ENCODE data around the gene KDM1B.

The KDM1B gene

DNA sequence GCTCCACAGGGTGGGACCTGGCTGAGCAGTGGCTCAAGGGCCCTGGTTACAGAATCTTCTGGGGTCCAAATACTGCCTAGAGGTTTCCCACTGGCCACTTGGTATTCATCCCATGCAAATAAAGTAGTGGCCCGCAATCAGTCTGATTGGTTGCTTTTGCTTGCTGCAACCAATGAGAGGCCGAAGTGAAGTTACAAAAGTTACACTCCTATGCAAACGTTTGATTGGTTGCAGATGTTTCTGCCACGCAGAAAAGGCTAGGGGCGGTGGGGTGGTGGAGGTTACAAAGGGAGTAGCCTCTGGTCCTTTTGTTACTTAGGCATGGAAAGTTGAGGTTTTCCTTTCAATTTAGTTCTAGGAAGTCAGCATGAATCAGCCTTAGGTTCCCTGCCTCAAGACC is 29.1 kb upstream of the KDM1B start:
- Histone ChIP-seq H3K27me3 (ENCODE audit: insufficient read depth, low read length) (peaks cover 16% of the 10 kb centered on the region), H3K4me1 (ENCODE audit: insufficient read depth, low read length) (no peaks in the 10 kb centered on the region), H3K9me3 (ENCODE audit: insufficient read depth, low read depth, low read length) (no peaks in the 10 kb centered on the region), H3K4me3 (ENCODE audit: low read length) (no peak overlapping the region), H3K9ac (ENCODE audit: low read depth, low read length) (no peak overlapping the region), H3K36me3 (ENCODE audit: insufficient read depth, low read length) (0 out of 2 replicates have a peak, but pooled peaks cover 6% of the 10 kb centered on the region), H3K27ac (ENCODE audit: low read depth, low read length) (no peak overlapping the region)
- 60% methylated on average over 5 of the region's 5 CpGs for WGBS

DNA sequence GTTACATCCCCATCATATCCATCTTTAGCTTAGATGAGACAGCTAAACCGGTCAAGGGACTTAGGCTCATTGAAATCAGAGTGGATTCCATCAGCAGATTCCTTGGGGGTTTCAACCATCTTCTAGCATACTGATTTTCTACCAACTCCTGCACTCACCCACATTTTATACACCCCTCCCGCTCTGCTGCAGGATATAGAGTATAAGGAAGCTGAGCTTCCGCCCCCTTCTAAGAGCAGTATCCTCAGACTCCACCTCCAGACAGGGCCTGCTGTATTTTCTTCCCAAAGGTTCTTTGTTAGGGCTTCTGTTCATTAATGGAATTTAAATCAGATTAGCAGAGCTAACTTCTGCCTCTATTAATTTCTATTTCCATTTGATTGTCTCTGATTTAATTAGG is 22.9 kb upstream of the KDM1B start:
- Histone ChIP-seq H3K27me3 (ENCODE audit: insufficient read depth, low read length) (no peaks in the 10 kb centered on the region), H3K4me3 (ENCODE audit: low read length) (no peak overlapping the region), H3K27ac (ENCODE audit: low read depth, low read length) (no peak overlapping the region), H3K9ac (ENCODE audit: low read depth, low read length) (no peak overlapping the region), H3K36me3 (ENCODE audit: insufficient read depth, low read length) (peaks cover 12% of the 10 kb centered on the region; the same call in 1 of the 2 replicates), H3K9me3 (ENCODE audit: insufficient read depth, low read depth, low read length) (no peaks in the 10 kb centered on the region), H3K4me1 (ENCODE audit: insufficient read depth, low read length) (no peaks in the 10 kb centered on the region)
- 95% methylated on average over 3 of the region's 3 CpGs for WGBS

DNA sequence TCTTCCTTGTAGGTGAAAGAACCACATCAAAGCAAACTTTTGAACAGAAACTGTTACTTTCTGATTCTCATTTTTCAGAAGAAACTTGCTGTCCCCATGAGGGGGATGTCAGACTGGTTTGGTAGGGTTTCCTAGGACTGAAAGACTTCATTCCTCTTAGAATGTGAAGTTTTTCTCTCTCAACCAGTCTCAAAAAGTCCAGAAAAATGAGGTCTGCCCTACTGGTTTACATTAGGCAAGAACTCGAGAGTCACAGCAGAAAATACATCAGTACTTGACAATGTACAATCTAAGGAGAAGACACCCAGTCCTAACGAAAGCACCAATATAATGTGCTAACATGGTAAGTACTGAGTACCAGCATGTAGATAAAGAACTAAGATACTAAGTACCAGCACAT is 20.1 kb upstream of the KDM1B start:
- H3K27ac ChIP-seq (ENCODE audit: low read depth, low read length): no peak overlapping the region
- H3K4me3 ChIP-seq (ENCODE audit: low read length): no peak overlapping the region
- WGBS: 81% methylated on average over 2 of the region's 2 CpGs
- H3K4me1 ChIP-seq (ENCODE audit: insufficient read depth, low read length): no peaks in the 10 kb centered on the region
- no peaks in the 10 kb centered on the region for H3K27me3 ChIP-seq (ENCODE audit: insufficient read depth, low read length)
- H3K36me3 ChIP-seq (ENCODE audit: insufficient read depth, low read length): peaks cover 26% of the 10 kb centered on the region
- H3K9ac ChIP-seq (ENCODE audit: low read depth, low read length): no peak overlapping the region
- H3K9me3 ChIP-seq (ENCODE audit: insufficient read depth, low read depth, low read length): no peaks in the 10 kb centered on the region

DNA sequence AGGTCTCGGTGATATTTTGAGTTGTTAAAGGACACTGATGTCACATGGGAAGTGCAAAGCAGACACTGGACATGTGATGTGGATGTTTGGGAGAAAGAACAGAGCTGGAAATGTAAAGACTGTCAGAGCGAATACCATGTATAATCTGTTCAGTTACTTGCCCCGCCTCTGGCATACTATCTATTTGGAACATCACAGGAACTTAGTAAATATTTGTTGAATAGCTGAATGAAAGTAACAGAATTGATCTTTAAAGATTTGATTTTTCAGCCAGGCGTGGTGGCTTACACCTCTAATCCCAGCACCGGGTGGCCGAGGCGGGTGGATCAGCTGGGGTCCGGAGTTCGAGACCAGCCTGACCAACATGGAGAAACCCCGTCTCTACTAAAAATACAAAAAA is 19.0 kb upstream of the KDM1B start:
- Histone ChIP-seq H3K27ac (ENCODE audit: low read depth, low read length) (no peak overlapping the region), H3K27me3 (ENCODE audit: insufficient read depth, low read length) (no peaks in the 10 kb centered on the region), H3K9ac (ENCODE audit: low read depth, low read length) (no peak overlapping the region), H3K9me3 (ENCODE audit: insufficient read depth, low read depth, low read length) (no peaks in the 10 kb centered on the region), H3K4me1 (ENCODE audit: insufficient read depth, low read length) (no peaks in the 10 kb centered on the region), H3K4me3 (ENCODE audit: low read length) (no peak overlapping the region), H3K36me3 (ENCODE audit: insufficient read depth, low read length) (peaks cover 21% of the 10 kb centered on the region)
- WGBS: 95% methylated on average over 10 of the region's 10 CpGs

DNA sequence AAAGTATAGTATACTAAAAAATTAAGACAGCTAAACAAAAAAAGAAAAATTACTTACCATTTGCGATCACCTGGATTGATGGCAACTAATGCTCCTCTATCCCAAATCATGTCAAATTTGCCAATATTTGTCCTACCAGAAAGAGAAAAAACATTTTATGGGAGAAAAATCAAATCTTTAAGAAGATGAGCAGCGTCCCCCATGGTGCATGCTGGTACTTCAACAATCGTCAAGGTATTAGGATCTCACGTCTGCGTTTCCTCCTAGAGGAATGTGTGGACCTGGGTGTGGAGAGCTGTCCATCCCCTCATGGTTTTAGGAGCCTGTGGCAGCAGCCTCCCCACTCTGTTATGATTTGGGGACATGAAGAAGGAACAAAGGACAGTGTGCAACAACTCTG is 16.3 kb upstream of the KDM1B start:
- H3K4me3 ChIP-seq (ENCODE audit: low read length): no peak overlapping the region
- H3K27me3 ChIP-seq (ENCODE audit: insufficient read depth, low read length): no peaks in the 10 kb centered on the region
- H3K9ac ChIP-seq (ENCODE audit: low read depth, low read length): no peak overlapping the region
- H3K4me1 ChIP-seq (ENCODE audit: insufficient read depth, low read length): no peaks in the 10 kb centered on the region
- peaks cover 30% of the 10 kb centered on the region for H3K36me3 ChIP-seq (ENCODE audit: insufficient read depth, low read length)
- 93% methylated on average over 4 of the region's 5 CpGs for WGBS
- H3K9me3 ChIP-seq (ENCODE audit: insufficient read depth, low read depth, low read length): no peaks in the 10 kb centered on the region
- no peak overlapping the region for H3K27ac ChIP-seq (ENCODE audit: low read depth, low read length)

DNA sequence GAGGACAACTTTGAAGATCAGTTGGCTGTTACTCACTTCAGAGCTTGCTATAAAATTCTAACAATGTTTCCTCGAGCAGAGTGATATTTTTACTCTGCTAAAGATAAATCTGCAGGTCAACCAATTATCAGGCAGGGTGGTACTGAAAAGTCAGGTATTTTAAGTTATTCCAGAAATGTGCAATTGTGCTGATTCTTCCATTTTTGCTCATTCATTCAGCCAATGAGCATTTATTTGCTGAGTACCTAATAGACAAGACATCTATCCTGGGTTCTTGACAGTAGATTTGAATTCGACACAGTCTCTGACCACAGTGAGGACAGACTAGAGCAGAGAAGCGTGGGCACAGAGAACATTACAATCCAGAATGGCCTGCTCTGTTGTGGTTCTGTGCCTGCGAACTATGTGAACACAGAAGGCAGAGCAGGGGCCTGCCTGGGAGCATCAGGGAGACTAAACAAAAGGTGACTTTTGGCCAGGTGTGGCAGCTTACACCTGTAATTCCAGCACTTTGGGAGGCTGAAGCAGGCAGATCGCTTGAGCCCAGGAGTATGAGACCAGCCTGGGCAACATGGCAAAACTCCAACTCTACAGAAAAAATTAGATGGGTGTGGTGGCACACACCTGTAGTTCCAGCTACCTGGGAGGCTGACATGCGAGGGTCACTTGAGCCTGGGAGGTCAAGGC is 15.1 kb upstream of the KDM1B start:
- WGBS: 94% methylated on average over 6 of the region's 6 CpGs
- no peaks in the 10 kb centered on the region for H3K4me1 ChIP-seq (ENCODE audit: insufficient read depth, low read length)
- peaks cover 32% of the 10 kb centered on the region for H3K36me3 ChIP-seq (ENCODE audit: insufficient read depth, low read length)

DNA sequence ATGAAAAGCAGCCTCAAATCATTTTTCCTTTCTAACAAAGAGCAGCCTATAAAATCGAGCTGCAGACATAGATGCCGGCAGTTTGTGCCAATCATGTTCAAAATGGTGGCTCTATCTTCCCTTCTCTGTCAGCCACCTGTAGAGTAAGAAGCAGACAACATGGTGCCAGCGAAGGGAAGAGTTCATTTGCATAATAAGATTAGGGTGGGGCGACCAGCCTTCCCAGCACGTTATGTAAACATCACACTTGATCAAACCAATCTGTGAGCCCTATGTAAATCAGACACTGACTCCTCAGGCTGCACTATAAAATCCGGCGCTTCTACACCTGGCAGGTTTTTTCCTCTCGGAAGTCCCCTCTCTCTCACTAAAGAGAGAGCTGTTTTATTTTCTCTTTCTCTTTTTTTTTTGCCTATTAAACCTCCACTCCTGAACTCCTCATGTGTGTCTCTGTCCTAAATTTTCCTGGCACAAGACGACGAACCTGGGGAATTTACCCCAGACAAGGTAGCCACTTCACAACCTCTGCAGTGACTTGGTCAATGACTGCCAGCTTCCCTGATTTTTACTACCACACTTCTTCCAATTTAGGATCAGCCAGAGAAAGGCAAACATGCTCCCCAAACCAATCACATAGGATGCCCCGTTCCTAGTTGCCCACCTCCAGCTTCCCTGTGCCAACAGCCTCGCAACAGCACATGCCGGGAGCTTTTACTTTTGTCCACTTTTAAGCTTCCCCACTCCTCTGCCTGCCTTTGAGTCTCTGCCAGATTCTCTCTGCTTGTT is 13.2 kb upstream of the KDM1B start:
- 81% methylated on average over 12 of the region's 13 CpGs for WGBS
- Histone ChIP-seq H3K27ac (ENCODE audit: low read depth, low read length) (no peak overlapping the region), H3K4me1 (ENCODE audit: insufficient read depth, low read length) (no peaks in the 10 kb centered on the region), H3K9ac (ENCODE audit: low read depth, low read length) (no peak overlapping the region), H3K4me3 (ENCODE audit: low read length) (no peak overlapping the region), H3K9me3 (ENCODE audit: insufficient read depth, low read depth, low read length) (no peaks in the 10 kb centered on the region), H3K36me3 (ENCODE audit: insufficient read depth, low read length) (peaks cover 37% of the 10 kb centered on the region), H3K27me3 (ENCODE audit: insufficient read depth, low read length) (no peaks in the 10 kb centered on the region)

More for the DNA sequence above, 15.1 kb upstream of the KDM1B start:
- no peaks in the 10 kb centered on the region for H3K27me3 ChIP-seq (ENCODE audit: insufficient read depth, low read length)
- H3K27ac ChIP-seq (ENCODE audit: low read depth, low read length): no peak overlapping the region
- H3K9me3 ChIP-seq (ENCODE audit: insufficient read depth, low read depth, low read length): no peaks in the 10 kb centered on the region
- no peak overlapping the region for H3K9ac ChIP-seq (ENCODE audit: low read depth, low read length)
- H3K4me3 ChIP-seq (ENCODE audit: low read length): no peak overlapping the region

DNA sequence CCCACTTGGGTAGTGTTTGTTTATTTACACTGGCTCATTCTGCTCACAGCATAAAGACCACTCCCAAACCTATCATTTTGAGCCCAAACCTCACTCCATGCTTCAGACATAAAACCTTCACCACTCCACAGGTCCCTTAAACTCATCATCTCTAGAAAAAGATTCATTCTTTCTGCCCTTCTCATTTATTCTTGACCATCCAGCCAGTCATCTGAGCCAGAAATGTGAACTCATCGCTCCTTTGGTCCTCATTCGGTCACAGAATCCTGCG is 12.7 kb upstream of the KDM1B start:
- 92% methylated on average over 3 of the region's 3 CpGs for WGBS
- no peaks in the 10 kb centered on the region for H3K9me3 ChIP-seq (ENCODE audit: insufficient read depth, low read depth, low read length)
- H3K27ac ChIP-seq (ENCODE audit: low read depth, low read length): no peak overlapping the region
- H3K4me1 ChIP-seq (ENCODE audit: insufficient read depth, low read length): no peaks in the 10 kb centered on the region
- peaks cover 43% of the 10 kb centered on the region for H3K36me3 ChIP-seq (ENCODE audit: insufficient read depth, low read length)
- no peaks in the 10 kb centered on the region for H3K27me3 ChIP-seq (ENCODE audit: insufficient read depth, low read length)
- H3K4me3 ChIP-seq (ENCODE audit: low read length): no peak overlapping the region
- no peak overlapping the region for H3K9ac ChIP-seq (ENCODE audit: low read depth, low read length)

DNA sequence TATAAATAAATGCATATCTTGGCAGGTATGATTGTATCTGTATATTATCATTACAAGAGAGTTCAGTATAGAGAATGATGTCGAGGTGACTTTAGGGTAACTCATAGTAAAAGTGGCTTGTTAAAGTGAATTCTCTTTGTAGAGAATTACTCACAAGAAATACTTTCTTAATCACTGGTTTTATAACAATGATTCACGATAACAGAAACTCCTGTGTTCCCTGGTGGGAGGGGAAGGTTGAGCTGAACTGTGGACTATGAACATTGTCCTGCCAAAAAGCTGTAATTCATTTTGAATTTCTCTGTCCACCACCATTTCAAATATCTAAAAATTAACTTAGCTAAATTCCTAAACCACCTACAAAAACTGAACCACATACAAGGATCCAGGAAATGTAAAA is 8.1 kb upstream of the KDM1B start:
- Histone ChIP-seq H3K9ac (ENCODE audit: low read depth, low read length) (no peak overlapping the region), H3K36me3 (ENCODE audit: insufficient read depth, low read length) (peaks cover 41% of the 10 kb centered on the region), H3K4me1 (ENCODE audit: insufficient read depth, low read length) (no peaks in the 10 kb centered on the region), H3K27ac (ENCODE audit: low read depth, low read length) (no peak overlapping the region), H3K9me3 (ENCODE audit: insufficient read depth, low read depth, low read length) (no peaks in the 10 kb centered on the region), H3K4me3 (ENCODE audit: low read length) (no peak overlapping the region), H3K27me3 (ENCODE audit: insufficient read depth, low read length) (no peaks in the 10 kb centered on the region)
- WGBS: 83% methylated on average over 1 of the region's 2 CpGs

DNA sequence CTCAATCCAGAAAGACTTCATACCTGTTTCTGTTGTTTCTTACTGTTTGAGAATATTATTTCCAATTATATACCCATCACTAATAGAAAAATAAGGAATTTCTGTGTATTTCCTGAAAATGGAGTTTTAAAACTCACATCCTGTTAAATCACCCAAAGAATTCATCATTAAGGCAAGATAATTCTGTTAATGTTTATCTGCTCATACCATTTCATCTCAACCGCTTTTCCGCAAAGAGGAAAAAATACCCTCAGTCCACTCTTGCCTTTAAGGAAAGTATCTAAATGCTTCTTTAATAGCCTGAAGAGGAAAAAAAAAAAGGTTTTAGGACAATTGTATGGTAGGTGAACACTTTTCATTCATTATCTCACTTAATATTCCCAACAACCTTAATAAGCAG is 7.6 kb upstream of the KDM1B start:
- Histone ChIP-seq H3K27me3 (ENCODE audit: insufficient read depth, low read length) (no peaks in the 10 kb centered on the region), H3K4me1 (ENCODE audit: insufficient read depth, low read length) (no peaks in the 10 kb centered on the region), H3K9me3 (ENCODE audit: insufficient read depth, low read depth, low read length) (no peaks in the 10 kb centered on the region), H3K4me3 (ENCODE audit: low read length) (no peak overlapping the region), H3K36me3 (ENCODE audit: insufficient read depth, low read length) (peaks cover 37% of the 10 kb centered on the region), H3K27ac (ENCODE audit: low read depth, low read length) (no peak overlapping the region), H3K9ac (ENCODE audit: low read depth, low read length) (no peak overlapping the region)
- WGBS: 100% methylated on average over 2 of the region's 2 CpGs

DNA sequence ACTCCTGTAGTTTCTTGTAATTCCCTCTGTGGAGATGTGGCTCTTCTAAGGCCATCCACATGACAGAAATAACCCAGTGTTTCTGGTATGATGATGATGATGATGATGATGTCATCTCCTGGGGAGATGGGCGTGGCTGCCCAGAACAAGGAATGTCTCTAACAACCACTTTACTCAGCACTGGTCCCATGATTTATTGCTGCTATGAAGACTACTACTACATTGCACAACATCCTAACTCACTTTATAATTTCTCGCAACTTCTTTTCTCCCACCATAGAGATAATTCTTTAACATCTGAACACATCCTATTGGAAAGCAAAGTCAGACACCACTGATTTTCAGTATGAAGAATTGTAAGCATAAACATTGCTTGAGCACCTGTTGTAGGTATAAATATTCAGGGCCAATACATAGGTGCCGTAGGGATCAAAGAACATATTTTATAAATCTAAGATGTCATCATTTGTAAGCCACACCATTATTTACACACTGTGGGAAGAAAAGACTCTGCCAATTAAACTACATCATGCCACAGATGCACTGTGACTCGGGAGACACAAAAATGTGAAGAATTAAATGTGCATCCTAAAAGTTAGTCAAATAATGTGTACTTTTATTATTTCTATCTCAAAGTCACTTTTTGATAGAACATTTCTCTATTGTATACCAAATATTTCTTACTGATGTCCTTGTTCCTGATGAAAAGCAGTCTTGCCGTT is 6.8 kb upstream of the KDM1B start:
- Histone ChIP-seq H3K9ac (ENCODE audit: low read depth, low read length) (no peak overlapping the region), H3K9me3 (ENCODE audit: insufficient read depth, low read depth, low read length) (no peaks in the 10 kb centered on the region), H3K27ac (ENCODE audit: low read depth, low read length) (no peak overlapping the region), H3K36me3 (ENCODE audit: insufficient read depth, low read length) (peaks cover 28% of the 10 kb centered on the region), H3K27me3 (ENCODE audit: insufficient read depth, low read length) (no peaks in the 10 kb centered on the region), H3K4me3 (ENCODE audit: low read length) (no peak overlapping the region), H3K4me1 (ENCODE audit: insufficient read depth, low read length) (peaks cover 6% of the 10 kb centered on the region)
- WGBS: 96% methylated on average over 3 of the region's 5 CpGs
